Pancreas (tissue), 10 donors: Measurements from ENCODE around the gene ZNF800. TPM values are rescaled to one million over a fixed set of nuclear protein-coding genes. Genes with fewer than 3 reads are reported as not detected.
"Not testable (repeated sequence)": the region's sequence is repeated elsewhere in the genome, so short reads cannot be mapped to it uniquely, and the experiment has no call there.

ENCODE experiments used
- ATAC-seq, 4 donors: fragments of 200-7000 bp; cut with Tn5 transposase; one replicate each; pipeline versions ENCODE4 v1.8.0 to v1.9.1; 2020; ENCODE audit warnings: mild to moderate bottlenecking in 4 of 4, moderate library complexity in 4 of 4
- DNase-seq, 6 donors: peaks; one replicate each; pipeline ENCODE4 v3.0.0-alpha.2; 2020
- FAIRE-seq: peaks from 2 replicates; lab custom pipeline; 2012; peaks lifted over from hg19 to GRCh38; lab: Jason Lieb, UNC
- H3K27ac ChIP-seq, 4 donors: fragments of 200-600 bp; sonication (generic); 1 replicate in 3 of 4; 2 replicates in 1 of 4; pipeline versions ENCODE4 v1.5.0 to v1.8.0; 2020
- H3K27me3 ChIP-seq, 4 donors: fragments of 200-600 bp; one replicate each; pipeline ENCODE4 v1.8.0; 2021
- H3K36me3 ChIP-seq, 3 donors: fragments of 200-600 bp; sonication (generic) in 1 of 3; one replicate each; pipeline versions ENCODE4 v1.5.0 to v1.8.0; 2020 to 2021
- H3K4me1 ChIP-seq, 3 donors: fragments of 200-600 bp; one replicate each; pipeline ENCODE4 v1.8.0; 2021
- H3K4me3 ChIP-seq, 4 donors: fragments of 200-600 bp; sonication (generic) in 2 of 4; one replicate each; pipeline versions ENCODE4 v1.5.0 to v1.8.0; 2020 to 2021
- H3K9me3 ChIP-seq, 4 donors: fragments of 200-600 bp; one replicate each; pipeline ENCODE4 v1.8.0; 2021
- WGBS, 2 donors: extraction: QIAGEN DNeasy Blood & Tissue Kit; methylation state at CpG; one replicate each; pipeline ENCODE4 v1.1.7; 2013; 5-methylcytosine and 5-hydroxymethylcytosine counted together
- intact Hi-C, 3 donors: fragments of 100-400 bp; cut with DNase I; formaldehyde crosslinking; loops; one replicate each; pipeline versions ENCODE4 v1.11.1 to v1.14.2; 2022
- polyA plus RNA-seq, 2 donors: library from polyadenylated mRNA; stranded (reverse); fragments of 200-250 nt; gene quantifications; one replicate each; pipeline ENCODE4 v1.2.3, GENCODE V29; 2013
- total RNA-seq, 6 donors: library from RNA; stranded (reverse); fragmentation: NEBNext Ultra II Directional in 4 of 6; extraction: Animal tissue kit (Norgen Biotek cat#: 25700) in 4 of 6; gene quantifications; one replicate each; pipeline versions ENCODE4 v1.2.1 to v1.2.4, GENCODE V29; 2021 to 2023
- TF ChIP-seq, protein P1 (sequence below), 4 donors: fragments of 200-600 bp; sonication (generic) in 3 of 4; IDR thresholded peaks; one replicate each; pipeline versions ENCODE4 v1.5.0 to v1.8.0; 2021; ENCODE audit warnings: antibody characterized with exemption in 4 of 4
- donor health status: healthy with polysubstance abuse.
- donor health status: DM: no; HTN: no; CAD: no; lungs with moderate emphysema.
- donor health status: DM: no; HTN: no; CAD: no.
- donor health status: control.
- donor health status: control.
- donor health status: Bipolar disorder and iron deficiency.
- donor health status: DM: yes; HTN: yes; CAD: no.
- donor health status: DM: no; HTN: no; CAD: no.
- donor health status: DM: no; HTN: no; CAD: no.
- donor health status: DM: yes; HTN: yes; CAD: no.

Gene ZNF800
- total and polyA plus RNA-seq, 8 donors = 6.0 to 19.7 (median 13.9) TPM

- Histone ChIP-seq H3K4me1 (peaks cover 0 to 7% (median 0%) of the 10 kb centered on the region in 3 donors), H3K27ac (no peak overlapping the region), H3K9me3 (no peaks in the 10 kb centered on the region), H3K36me3 (no peaks in the 10 kb centered on the region), H3K27me3 (no peaks in the 10 kb centered on the region), H3K4me3 (no peak overlapping the region)
- peak; percentile 23 for FAIRE-seq
- WGBS, 2 donors = 72 to 74% methylated on average over 3 of the region's 3 CpGs
- no peak for DNase-seq
- ATAC-seq = peak in 1 of 4 donors; percentile 34
- TF ChIP-seq, protein P1, sequence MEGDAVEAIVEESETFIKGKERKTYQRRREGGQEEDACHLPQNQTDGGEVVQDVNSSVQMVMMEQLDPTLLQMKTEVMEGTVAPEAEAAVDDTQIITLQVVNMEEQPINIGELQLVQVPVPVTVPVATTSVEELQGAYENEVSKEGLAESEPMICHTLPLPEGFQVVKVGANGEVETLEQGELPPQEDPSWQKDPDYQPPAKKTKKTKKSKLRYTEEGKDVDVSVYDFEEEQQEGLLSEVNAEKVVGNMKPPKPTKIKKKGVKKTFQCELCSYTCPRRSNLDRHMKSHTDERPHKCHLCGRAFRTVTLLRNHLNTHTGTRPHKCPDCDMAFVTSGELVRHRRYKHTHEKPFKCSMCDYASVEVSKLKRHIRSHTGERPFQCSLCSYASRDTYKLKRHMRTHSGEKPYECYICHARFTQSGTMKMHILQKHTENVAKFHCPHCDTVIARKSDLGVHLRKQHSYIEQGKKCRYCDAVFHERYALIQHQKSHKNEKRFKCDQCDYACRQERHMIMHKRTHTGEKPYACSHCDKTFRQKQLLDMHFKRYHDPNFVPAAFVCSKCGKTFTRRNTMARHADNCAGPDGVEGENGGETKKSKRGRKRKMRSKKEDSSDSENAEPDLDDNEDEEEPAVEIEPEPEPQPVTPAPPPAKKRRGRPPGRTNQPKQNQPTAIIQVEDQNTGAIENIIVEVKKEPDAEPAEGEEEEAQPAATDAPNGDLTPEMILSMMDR (IDR thresholded peaks at IDR 0.05) = no peak
- intact Hi-C loops = no loop called here
Observed at GRCh38 chr7:127404286-127405072, 12.0 kb upstream of the ZNF800 start.

GRCh38 chr7:127396184-127396583, 3.7 kb upstream of the ZNF800 start:
- H3K27me3 ChIP-seq = no peaks in the 10 kb centered on the region
- TF ChIP-seq, protein P1 (IDR thresholded peaks at IDR 0.05) = no peak
- DNase-seq (no peak), ATAC-seq (no peak), FAIRE-seq (no peak)
- intact Hi-C loops = no loop called here
- H3K9me3 ChIP-seq = no peaks in the 10 kb centered on the region
- H3K27ac ChIP-seq = no peak overlapping the region
- WGBS, 2 donors = 79 to 81% methylated on average over 1 of the region's 1 CpG
- H3K4me3 ChIP-seq = no peak overlapping the region
- H3K36me3 ChIP-seq = no peaks in the 10 kb centered on the region
- H3K4me1 ChIP-seq = peaks cover 0 to 1% (median under 1%) of the 10 kb centered on the region in 3 donors

DNA sequence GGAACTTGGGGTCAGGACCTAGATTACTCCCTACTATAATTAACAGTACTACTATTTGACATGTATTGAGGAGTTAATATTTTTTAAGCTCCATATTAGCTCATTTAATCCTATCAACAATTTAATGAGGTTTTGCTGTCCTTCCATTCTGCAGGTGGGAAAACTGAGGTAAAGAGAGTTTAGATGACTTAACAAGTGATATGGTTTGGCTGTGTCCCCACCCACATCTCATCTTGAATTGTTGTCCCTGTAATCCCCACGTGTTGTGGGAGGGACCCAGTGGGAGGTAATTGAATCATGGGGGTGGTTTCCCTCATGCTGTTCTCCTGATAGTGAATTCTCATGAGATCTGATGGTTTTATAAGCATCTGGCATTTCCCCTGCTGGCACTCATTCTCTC, 2.6 kb upstream of the ZNF800 start:
- ATAC-seq, FAIRE-seq, intact Hi-C loops, H3K27ac ChIP-seq, H3K4me3 ChIP-seq, H3K9me3 ChIP-seq, H3K27me3 ChIP-seq, H3K36me3 ChIP-seq, DNase-seq: not testable (repeated sequence)
- H3K4me1 ChIP-seq = peaks cover 0 to 11% (median 11%) of the 10 kb centered on the region in 3 donors
- whole genome bisulfite sequencing, 2 donors = 21 to 30% methylated on average over 1 of the region's 1 CpG

- TF ChIP-seq, protein P1 (IDR thresholded peaks at IDR 0.05) = no peak
Observed at GRCh38 chr7:127393368-127394058, 1.0 kb upstream of the ZNF800 start.

DNA sequence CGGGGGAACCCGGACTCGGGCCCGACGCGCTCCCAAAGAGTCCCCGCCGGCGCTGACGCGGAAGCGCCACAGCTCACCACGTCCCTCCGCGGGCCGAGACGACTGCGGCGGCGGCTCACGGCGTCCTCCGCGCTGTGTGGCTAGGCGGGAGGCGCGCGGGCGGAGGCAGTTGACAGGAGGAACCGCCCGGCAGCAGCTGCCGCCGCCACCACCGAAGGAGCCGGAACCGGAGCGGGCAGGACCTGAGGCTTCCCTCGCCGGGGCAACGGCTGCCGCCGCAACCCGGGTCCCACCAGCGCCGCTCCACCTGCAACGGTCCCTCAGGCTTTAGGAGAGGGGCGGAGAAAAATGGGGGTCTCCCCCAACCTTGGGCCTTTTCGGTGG, 334 bp downstream of the ZNF800 start:
- peak overlapping the region; percentile 84 to 98 (median 94) for H3K4me3 ChIP-seq
- H3K36me3 ChIP-seq = no peaks in the 10 kb centered on the region
- peak; percentile 68 to 81 (median 80) for ATAC-seq
- intact Hi-C loops = no loop called here
- H3K4me1 ChIP-seq = peaks cover 0 to 18% (median 17%) of the 10 kb centered on the region in 3 donors
- no peaks in the 10 kb centered on the region for H3K27me3 ChIP-seq
- no peak for FAIRE-seq
- no peaks in the 10 kb centered on the region for H3K9me3 ChIP-seq
- WGBS, 2 donors = 0 to 1% methylated on average over 28 to 48 of the region's 48 CpGs
- TF ChIP-seq, protein P1 (IDR thresholded peaks at IDR 0.05) = no peak
- peak overlapping the region; percentile 94 to 98 (median 95) for H3K27ac ChIP-seq
- DNase-seq = peak in 5 of 6 donors; percentile 62 to 87 (median 73)

More at GRCh38 chr7:127393368-127394058, 1.0 kb upstream of the ZNF800 start:
- Histone ChIP-seq H3K27me3 (no peaks in the 10 kb centered on the region), H3K36me3 (no peaks in the 10 kb centered on the region), H3K4me3 (peak overlapping the region; percentile 84 to 98 (median 94)), H3K27ac (peak overlapping the region; percentile 94 to 98 (median 95)), H3K4me1 (peaks cover 0 to 18% (median 15%) of the 10 kb centered on the region in 3 donors), H3K9me3 (no peaks in the 10 kb centered on the region)
- intact Hi-C loops = no loop called here
- ATAC-seq = no peak
- peak in 3 of 6 donors; percentile 8 to 27 (median 14) for DNase-seq
- 6% methylated on average over 28 of the region's 28 CpGs for WGBS, 2 donors
- no peak for FAIRE-seq
